Neural cell (in vitro differentiated cells): Measurements from ENCODE around the gene MRPL28. TPM values are rescaled to one million over a fixed set of nuclear protein-coding genes. Genes with fewer than 3 reads are reported as not detected.

ENCODE experiments used
- H2AFZ ChIP-seq: fragments of 200-600, 300-800 bp; sonication (generic), shearing (Covaris generic); 2 replicates; pipeline ENCODE4 v1.6.0; 2014; ENCODE audit warnings: low read depth, mild to moderate bottlenecking, antibody characterized with exemption, low read length, moderate library complexity
- H3F3A ChIP-seq: fragments of 200-600 bp; shearing (Covaris generic); 2 replicates; pipeline ENCODE4 v1.6.1; 2016; ENCODE audit warnings: mild to moderate bottlenecking, moderate library complexity, mixed read lengths, antibody characterized with exemption, low read length; ENCODE audit not compliant: insufficient read depth, poor library complexity, severe bottlenecking
- H3K27ac ChIP-seq: fragments of 200-600, 300-800 bp; sonication (generic), shearing (Covaris generic); 2 replicates; pipeline ENCODE4 v1.5.1; 2014; ENCODE audit warnings: mild to moderate bottlenecking, low read length, moderate library complexity
- H3K27me3 ChIP-seq: fragments of 300-800, 200-600 bp; sonication (generic), shearing (Covaris generic); 2 replicates; pipeline ENCODE4 v1.6.0; 2014; ENCODE audit warnings: mild to moderate bottlenecking, low read depth, low read length, moderate library complexity; ENCODE audit not compliant: insufficient read depth
- H3K36me3 ChIP-seq: fragments of 300-800, 200-600 bp; sonication (generic), shearing (Covaris generic); 2 replicates; pipeline ENCODE4 v1.5.1; 2014; ENCODE audit warnings: mild to moderate bottlenecking, antibody characterized with exemption, low read length, moderate library complexity; ENCODE audit not compliant: insufficient read depth
- H3K4me2 ChIP-seq: fragments of 300-800, 200-600 bp; sonication (generic), shearing (Covaris generic); 2 replicates; pipeline ENCODE4 v1.6.0; 2014; ENCODE audit warnings: mild to moderate bottlenecking, low read length
- H3K4me3 ChIP-seq: fragments of 300-800, 200-600 bp; sonication (generic), shearing (Covaris generic); 2 replicates; pipeline ENCODE4 v1.5.1; 2014; ENCODE audit warnings: mild to moderate bottlenecking, low read length, moderate library complexity
- H3K79me2 ChIP-seq: fragments of 200-600 bp; shearing (Covaris generic); replicated peaks from 2 replicates; pipeline ENCODE4 v1.6.0; 2014; ENCODE audit warnings: mild to moderate bottlenecking, low read length, moderate library complexity; ENCODE audit not compliant: insufficient read depth
- H3K9ac ChIP-seq: fragments of 300-800, 200-600 bp; sonication (generic), shearing (Covaris generic); 2 replicates; pipeline ENCODE4 v1.6.1; 2016; ENCODE audit warnings: mild to moderate bottlenecking, low read length, mixed read lengths
- H3K9me2 ChIP-seq: fragments of 200-600 bp; shearing (Covaris generic); 2 replicates; pipeline ENCODE4 v1.6.1; 2016; ENCODE audit warnings: mild to moderate bottlenecking, low read length, mixed read lengths; ENCODE audit not compliant: insufficient read depth
- H3K9me3 ChIP-seq: fragments of 200-600, 300-800 bp; sonication (generic), shearing (Covaris generic); 2 replicates; pipeline ENCODE4 v1.6.1; 2016; ENCODE audit warnings: mild to moderate bottlenecking, mixed run types, low read length, moderate library complexity, mixed read lengths
- H4K20me1 ChIP-seq: fragments of 200-600 bp; shearing (Covaris generic); 2 replicates; pipeline ENCODE4 v1.6.1; 2016; ENCODE audit warnings: mild to moderate bottlenecking, mixed run types; ENCODE audit not compliant: insufficient read depth
- CTCF ChIP-seq: fragments of 450-650 bp; IDR thresholded peaks from 2 replicates; pipeline ENCODE4 v1.5.1; 2014; ENCODE audit warnings: antibody characterized with exemption, mild to moderate bottlenecking, moderate library complexity; ENCODE audit not compliant: poor library complexity, severe bottlenecking
- EP300 ChIP-seq: fragments of 450-650 bp; conservative IDR thresholded peaks from 2 replicates; pipeline ENCODE4 v1.6.1; 2014; ENCODE audit warnings: antibody characterized with exemption, mild to moderate bottlenecking, moderate library complexity; ENCODE audit not compliant: poor library complexity, severe bottlenecking
- EZH2 ChIP-seq: fragments of 200-600, 300-800 bp; shearing (Covaris generic), sonication (generic); IDR thresholded peaks from 2 replicates; pipeline ENCODE4 v1.6.1; 2014; ENCODE audit warnings: antibody characterized with exemption, low read length, borderline replicate concordance, mild to moderate bottlenecking; ENCODE audit not compliant: insufficient read depth, poor library complexity, severe bottlenecking
- MXI1 ChIP-seq: fragments of 450-650 bp; conservative IDR thresholded peaks from 2 replicates; pipeline ENCODE4 v1.6.1; 2014; ENCODE audit warnings: antibody characterized with exemption, mild to moderate bottlenecking; ENCODE audit not compliant: poor library complexity, severe bottlenecking
- POLR2AphosphoS5 ChIP-seq: IDR thresholded peaks from 2 replicates; pipeline ENCODE4 v1.6.1; 2012
- RAD21 ChIP-seq: fragments of 450-650 bp; conservative IDR thresholded peaks from 2 replicates; pipeline ENCODE4 v1.6.1; 2014; ENCODE audit warnings: antibody characterized with exemption, mild to moderate bottlenecking, moderate library complexity
- REST ChIP-seq: IDR thresholded peaks from 2 replicates; pipeline ENCODE4 v1.6.1; 2012; ENCODE audit warnings: borderline replicate concordance
- SMC3 ChIP-seq: fragments of 450-650 bp; conservative IDR thresholded peaks from 2 replicates; pipeline ENCODE4 v1.6.1; 2014; ENCODE audit warnings: antibody characterized with exemption, mild to moderate bottlenecking, moderate library complexity; ENCODE audit not compliant: poor library complexity
- TAF1 ChIP-seq: IDR thresholded peaks from 2 replicates; pipeline ENCODE4 v1.6.1; 2012; ENCODE audit warnings: low read depth
- polyA plus RNA-seq: library from polyadenylated mRNA; depleted of rRNA; stranded (reverse); fragments of >200 nt; gene quantifications from 2 replicates; pipeline ENCODE4 v1.2.3, GENCODE V29; 2014

Gene MRPL28
- polyA plus RNA-seq, 1 donor from 2014 or later: 134 TPM

- Histone ChIP-seq H3K4me2 (no peak overlapping the region), H3K27me3 (no peaks in the 10 kb centered on the region), H4K20me1 (no peaks in the 10 kb centered on the region), H3K9me3 (no peaks in the 10 kb centered on the region), H3K9ac (no peak overlapping the region), H3K27ac (no peak overlapping the region), H3K79me2 (peaks cover 3% of the 10 kb centered on the region), H3F3A (no peaks in the 10 kb centered on the region), H3K9me2 (no peaks in the 10 kb centered on the region), H3K36me3 (no peaks in the 10 kb centered on the region), H2AFZ (no peak overlapping the region), H3K4me3 (no peak overlapping the region)
- TF ChIP-seq TAF1: no peak
- TF ChIP-seq SMC3: no peak
- TF ChIP-seq EP300: no peak
- TF ChIP-seq CTCF: no peak
- TF ChIP-seq RAD21: no peak
- TF ChIP-seq EZH2: no peak
- no peak for TF ChIP-seq POLR2AphosphoS5
Measured at GRCh38 chr16:354971-355461, 15.3 kb downstream of the MRPL28 start.

- no peak overlapping the region for H3K9ac ChIP-seq
- no peaks in the 10 kb centered on the region for H3K36me3 ChIP-seq
- H4K20me1 ChIP-seq: no peaks in the 10 kb centered on the region
- no peak overlapping the region for H3K4me2 ChIP-seq
- H3K9me2 ChIP-seq: no peaks in the 10 kb centered on the region
- no peak overlapping the region for H2AFZ ChIP-seq
- no peak overlapping the region for H3K4me3 ChIP-seq
- no peak overlapping the region for H3K27ac ChIP-seq
- no peaks in the 10 kb centered on the region for H3F3A ChIP-seq
- TF ChIP-seq EZH2: no peak
- TF ChIP-seq CTCF: no peak
- TF ChIP-seq MXI1: no peak
- TF ChIP-seq TAF1: no peak
- no peak for TF ChIP-seq POLR2AphosphoS5
- no peak for TF ChIP-seq RAD21
- TF ChIP-seq REST: no peak
- TF ChIP-seq EP300: no peak
- TF ChIP-seq SMC3: no peak
- H3K27me3 ChIP-seq: no peaks in the 10 kb centered on the region
- peaks cover 5% of the 10 kb centered on the region for H3K79me2 ChIP-seq
- no peaks in the 10 kb centered on the region for H3K9me3 ChIP-seq
Measured at GRCh38 chr16:354291-354881, 16.0 kb downstream of the MRPL28 start.
